IMR-90 (cell line): Measurements from ENCODE around the gene PLN. TPM values are rescaled to one million over a fixed set of nuclear protein-coding genes. Genes with fewer than 3 reads are reported as not detected.

Experiments
- ATAC-seq: fragments of 200-7000 bp; cut with Tn5 transposase; 2 replicates; pipeline ENCODE4 v1.9.1; 2020; ENCODE audit warnings: low read depth, mild to moderate bottlenecking, moderate library complexity
- BruUV-seq: library from RNA; stranded (reverse); fragments of 400-500 nt; replicated peaks from 2 replicates; lab custom pipeline; 2021; lab: Mats Ljungman, UMichigan
- CTCF ChIA-PET: fragments of 300-600 bp; formaldehyde crosslinking; extraction: SDS; loops from one replicate; lab custom pipeline; 2021; ENCODE audit warnings: antibody characterized with exemption; lab: Yijun Ruan, JAX
- POLR2A ChIA-PET: fragments of 300-600 bp; sonication (Branson Sonifier 250); formaldehyde crosslinking; loops from one replicate; lab custom pipeline; 2022; ENCODE audit warnings: antibody characterized with exemption; ENCODE audit not compliant: unreplicated experiment; lab: Charles Lee
- DNase-seq: peaks from one replicate; pipeline ENCODE4 v3.0.0; 2013
- H2AFZ ChIP-seq: replicated peaks from 2 replicates; pipeline ENCODE3; 2013; ENCODE audit warnings: low read length, mild to moderate bottlenecking; ENCODE audit not compliant: poor library complexity
- H2AK5ac ChIP-seq: 2 replicates; pipeline ENCODE4 v1.6.1; 2013; ENCODE audit warnings: low read depth, low read length, inconsistent platforms
- H2AK9ac ChIP-seq: replicated peaks from 2 replicates; pipeline ENCODE3; 2013; ENCODE audit warnings: mild to moderate bottlenecking, low read depth, low read length, moderate library complexity; ENCODE audit not compliant: poor library complexity
- H2BK120ac ChIP-seq: 2 replicates; pipeline ENCODE4 v1.6.1; 2013; ENCODE audit warnings: low read depth, low read length, inconsistent platforms
- H2BK15ac ChIP-seq: 3 replicates; pipeline ENCODE4 v1.6.1; 2013; ENCODE audit warnings: low read depth, low read length, inconsistent platforms
- H2BK20ac ChIP-seq: 2 replicates; pipeline ENCODE4 v1.6.1; 2013; ENCODE audit warnings: low read depth, mild to moderate bottlenecking, inconsistent platforms, low read length, moderate library complexity
- H2BK5ac ChIP-seq: 2 replicates; pipeline ENCODE4 v1.6.1; 2013; ENCODE audit warnings: mild to moderate bottlenecking, low read depth, low read length, inconsistent platforms; ENCODE audit not compliant: poor library complexity, severe bottlenecking
- H3K14ac ChIP-seq: replicated peaks from 2 replicates; pipeline ENCODE4 v1.6.1; 2013; ENCODE audit warnings: low read depth, low read length, inconsistent platforms
- H3K18ac ChIP-seq: 2 replicates; pipeline ENCODE4 v1.6.1; 2013; ENCODE audit warnings: low read depth, low read length, control low read depth
- H3K23ac ChIP-seq: 2 replicates; pipeline ENCODE4 v1.6.1; 2013; ENCODE audit warnings: low read depth, low read length, inconsistent platforms
- H3K27ac ChIP-seq: 2 replicates; pipeline ENCODE4 v1.5.1; 2013; ENCODE audit warnings: mild to moderate bottlenecking, control low read depth, low read length; ENCODE audit not compliant: insufficient read depth
- H3K27me3 ChIP-seq: 2 replicates; pipeline ENCODE4 v1.6.1; 2013; ENCODE audit warnings: low read length; ENCODE audit not compliant: control insufficient read depth, insufficient read depth
- H3K36me3 ChIP-seq: 2 replicates; pipeline ENCODE4 v1.6.1; 2013; ENCODE audit warnings: low read length, mixed read lengths; ENCODE audit not compliant: control insufficient read depth, insufficient read depth
- H3K4ac ChIP-seq: 2 replicates; pipeline ENCODE4 v1.6.1; 2013; ENCODE audit warnings: low read depth, low read length, inconsistent platforms
- H3K4me1 ChIP-seq: 2 replicates; pipeline ENCODE4 v1.6.1; 2013; ENCODE audit warnings: low read length, mixed read lengths; ENCODE audit not compliant: control insufficient read depth, insufficient read depth
- H3K4me2 ChIP-seq: 2 replicates; pipeline ENCODE4 v1.6.1; 2013; ENCODE audit warnings: low read depth, mild to moderate bottlenecking, control low read depth, low read length, moderate library complexity
- H3K4me3 ChIP-seq: 2 replicates; pipeline ENCODE4 v1.5.1; 2013; ENCODE audit warnings: low read depth, mild to moderate bottlenecking, control low read depth, low read length, moderate library complexity; ENCODE audit not compliant: insufficient read depth
- H3K56ac ChIP-seq: 2 replicates; pipeline ENCODE4 v1.6.1; 2013; ENCODE audit warnings: low read length, inconsistent platforms; ENCODE audit not compliant: insufficient read depth; ENCODE audit errors: extremely low read depth
- H3K79me1 ChIP-seq, 2 experiments: 2 replicates each; pipeline ENCODE4 v1.6.1; 2013; ENCODE audit warnings: low read length in 2 of 2, inconsistent platforms in 1 of 2, low read depth in 1 of 2
- H3K9ac ChIP-seq: 2 replicates; pipeline ENCODE4 v1.6.1; 2013; ENCODE audit warnings: low read depth, low read length, control low read depth
- H3K9me1 ChIP-seq: 2 replicates; pipeline ENCODE4 v1.6.1; 2013; ENCODE audit warnings: low read length, inconsistent platforms; ENCODE audit not compliant: insufficient read depth
- H3K9me3 ChIP-seq: 2 replicates; pipeline ENCODE4 v1.6.1; 2013; ENCODE audit warnings: low read length; ENCODE audit not compliant: control insufficient read depth, insufficient read depth
- H4K20me1 ChIP-seq: 2 replicates; pipeline ENCODE4 v1.6.1; 2013; ENCODE audit warnings: low read length, inconsistent platforms; ENCODE audit not compliant: insufficient read depth
- H4K5ac ChIP-seq: 2 replicates; pipeline ENCODE4 v1.6.1; 2013; ENCODE audit warnings: mild to moderate bottlenecking, low read depth, low read length, control low read depth
- H4K8ac ChIP-seq, 2 experiments: 2 replicates each; pipeline ENCODE4 v1.6.1; 2013; ENCODE audit warnings: low read depth in 2 of 2, low read length in 2 of 2, control low read depth in 1 of 2, inconsistent platforms in 1 of 2
- H4K91ac ChIP-seq: 2 replicates; pipeline ENCODE4 v1.6.1; 2013; ENCODE audit warnings: low read depth, low read length, inconsistent platforms; ENCODE audit not compliant: insufficient read depth
- CEBPB ChIP-seq: IDR thresholded peaks from 2 replicates; pipeline ENCODE4 v1.6.1; 2012; ENCODE audit warnings: low read depth, low read length, improper control_type of control experiment
- CHD1 ChIP-seq: IDR thresholded peaks from 2 replicates; pipeline ENCODE4 v1.6.1; 2012; ENCODE audit warnings: low read depth, low read length, improper control_type of control experiment
- MAZ ChIP-seq: IDR thresholded peaks from 2 replicates; pipeline ENCODE4 v1.6.1; 2012; ENCODE audit warnings: low read depth, mild to moderate bottlenecking, low read length, improper control_type of control experiment, moderate library complexity, borderline replicate concordance
- RCOR1 ChIP-seq: IDR thresholded peaks from 2 replicates; pipeline ENCODE4 v1.6.1; 2012; ENCODE audit warnings: mild to moderate bottlenecking, low read length, improper control_type of control experiment; ENCODE audit not compliant: insufficient replicate concordance
- RFX5 ChIP-seq: IDR thresholded peaks from 2 replicates; pipeline ENCODE4 v1.8.0; 2012; ENCODE audit warnings: low read depth, mild to moderate bottlenecking, low read length, moderate library complexity
- USF2 ChIP-seq: fragments of 150-350 bp; IDR thresholded peaks from 2 replicates; pipeline ENCODE4 v1.6.1; 2017; ENCODE audit warnings: mild to moderate bottlenecking, antibody characterized with exemption, low read length, low read depth
- WGBS, 2 experiments: methylation state at CpG; one replicate each; pipeline versions ENCODE4 v1.1.5 to v1.1.7; 2013; ENCODE audit warnings: missing lambda C conversion rate in 2 of 2; ENCODE audit not compliant: insufficient read length in 1 of 2; ENCODE audit errors: extremely low coverage in 2 of 2; 5-methylcytosine and 5-hydroxymethylcytosine counted together
- dilution Hi-C: fragments of 300-500 bp; cut with HindIII; formaldehyde crosslinking; loops from one replicate; pipeline ENCODE4 v1.14.3; 2018; ENCODE audit warnings: low sequenced_read_pairs; ENCODE audit not compliant: unreplicated experiment
- in situ Hi-C: fragments of 300-500 bp; cut with MboI; formaldehyde crosslinking; loops from 3 replicates; pipeline ENCODE4 v1.14.3; 2019; ENCODE audit warnings: low sequenced_read_pairs, inconsistent platforms, mixed read lengths
- intact Hi-C: fragments of 100-400 bp; cut with micrococcal nuclease; formaldehyde crosslinking; loops from 2 replicates; pipeline ENCODE4 v1.10.0; 2022
- polyA plus RNA-seq, 3 experiments: library from polyadenylated mRNA; depleted of rRNA; stranded (reverse); fragments of >200 nt; gene quantifications; 2 replicates each; pipeline ENCODE4 v1.2.3, GENCODE V29; 2012; ENCODE audit warnings: low replicate concordance in 1 of 3
- total RNA-seq: library from RNA; depleted of rRNA; stranded (reverse); fragments of >200 nt; gene quantifications from 2 replicates; pipeline ENCODE4 v1.2.3, GENCODE V29; 2012

Gene PLN
- total and polyA plus RNA-seq, 2 of the 4 experiments (the other 2 are of a cell fraction), result under 0.01 TPM; not detected in 1

GRCh38 chr6:118522422-118522821 lies 25.7 kb upstream of the PLN start:
- Histone ChIP-seq H4K20me1 (no peaks in the 10 kb centered on the region), H2AK9ac (no peak overlapping the region), H3K79me1 (peaks cover 14 to 21% of the 10 kb centered on the region in 2 experiments), H2AFZ (no peak overlapping the region), H3K18ac (no peak overlapping the region), H3K4ac (no peak overlapping the region), H3K14ac (no peak overlapping the region), H2BK5ac (no peak overlapping the region), H3K4me3 (no peak overlapping the region), H3K23ac (no peak overlapping the region), H3K9me1 (no peaks in the 10 kb centered on the region; the same call in 1 of the 2 replicates), H3K4me1 (peaks cover 2% of the 10 kb centered on the region; the same call in 1 of the 2 replicates), H3K56ac (no peak overlapping the region), H4K5ac (no peak overlapping the region), H4K91ac (no peak overlapping the region), H3K27ac (no peak overlapping the region), H3K27me3 (no peaks in the 10 kb centered on the region), H2BK20ac (no peak overlapping the region), H4K8ac (no peak overlapping the region), H3K9ac (no peak overlapping the region), H3K36me3 (peaks cover 5% of the 10 kb centered on the region; the same call in 1 of the 2 replicates), H2BK120ac (no peak overlapping the region), H2BK15ac (no peak overlapping the region), H3K4me2 (no peak overlapping the region), H3K9me3 (no peaks in the 10 kb centered on the region), H2AK5ac (no peak overlapping the region)
- dilution Hi-C loops, result no loop called here
- WGBS, 2 experiments, result no CpG with 5 or more reads among the region's 4 CpGs
- TF ChIP-seq RCOR1, result no peak
- TF ChIP-seq CHD1, result no peak
- no peak for TF ChIP-seq RFX5
- TF ChIP-seq MAZ, result no peak
- no peak for TF ChIP-seq USF2
- TF ChIP-seq CEBPB, result no peak
- intact Hi-C loops, result no loop called here
- ATAC-seq, result no peak
- CTCF ChIA-PET, result no interaction called here
- in situ Hi-C loops, result no loop called here
- no peak for DNase-seq
- POLR2A ChIA-PET, result no interaction called here
- no TSS peak for BruUV-seq
